Omental fat pad (tissue), 4 donors: ENCODE data around the gene RPL15. TPM values are rescaled to one million over a fixed set of nuclear protein-coding genes. Genes with fewer than 3 reads are reported as not detected.
"Not testable (repeated sequence)": the region's sequence is repeated elsewhere in the genome, so short reads cannot be mapped to it uniquely, and the experiment has no call there.

Experiments used
- ATAC-seq: fragments of 150-250 bp; one replicate; pipeline ENCODE4 v1.9.1; 2016; ENCODE audit warnings: mild to moderate bottlenecking, moderate library complexity; ENCODE audit not compliant: low FRiP score
- DNase-seq: peaks from one replicate; pipeline ENCODE4 v3.0.0-alpha.2; 2019; ENCODE audit warnings: low spot score
- total RNA-seq, 4 donors: library from RNA; depleted of rRNA; stranded (reverse); fragments of >200 nt; gene quantifications; one replicate each; pipeline ENCODE4 v1.1.0, GENCODE V29; 2016
- TF ChIP-seq, protein P1 (sequence below), 3 donors: fragments of 450-650 bp; IDR thresholded peaks; one replicate each; pipeline ENCODE4 v1.5.1; 2016 to 2017; ENCODE audit warnings: antibody characterized with exemption in 3 of 3, mild to moderate bottlenecking in 3 of 3, moderate library complexity in 2 of 3

RPL15 gene
- total RNA-seq, 4 donors from 2014 or later: 1,996 to 2,993 (median 2,303) TPM

DNA sequence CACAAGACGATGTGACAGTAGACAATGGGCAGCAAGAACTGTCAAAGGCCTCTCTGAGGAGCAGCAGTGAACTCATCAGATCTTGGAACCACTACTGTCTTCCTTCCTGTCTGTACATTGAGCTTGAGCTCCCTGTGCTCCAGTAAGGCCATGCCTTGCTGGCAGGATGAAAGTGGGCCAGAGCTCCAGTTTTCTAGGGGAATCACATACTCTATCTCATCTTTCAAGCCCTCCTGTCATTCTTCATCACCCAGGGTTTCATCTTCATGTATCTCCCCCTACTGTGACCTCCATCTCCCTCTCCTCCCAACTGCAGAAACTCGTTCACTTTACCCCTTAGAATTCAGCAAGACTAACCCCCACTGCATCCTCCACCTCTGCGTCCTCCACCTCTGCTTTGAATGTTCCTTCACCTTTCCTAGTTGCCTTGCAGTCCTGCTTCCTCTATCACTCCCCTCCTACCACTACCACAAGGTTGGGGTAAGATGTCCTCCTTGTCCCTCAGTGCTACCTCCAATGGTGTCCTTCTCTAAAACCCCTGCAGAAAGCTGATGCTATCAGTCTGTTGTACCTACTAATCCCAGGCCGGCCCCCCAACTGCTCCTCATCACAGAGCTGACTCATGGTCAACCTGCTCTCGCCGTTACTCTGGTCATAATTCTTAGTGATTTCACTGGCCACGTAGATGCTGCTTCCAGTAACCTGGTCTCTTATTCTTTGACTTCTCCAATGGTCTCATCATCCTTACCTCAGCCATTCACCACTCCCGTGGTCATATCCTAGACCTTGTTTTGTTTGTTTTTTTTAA lies 22.5 kb upstream of the RPL15 start:
- ATAC-seq (no peak), DNase-seq (no peak)
- TF ChIP-seq, protein P1, sequence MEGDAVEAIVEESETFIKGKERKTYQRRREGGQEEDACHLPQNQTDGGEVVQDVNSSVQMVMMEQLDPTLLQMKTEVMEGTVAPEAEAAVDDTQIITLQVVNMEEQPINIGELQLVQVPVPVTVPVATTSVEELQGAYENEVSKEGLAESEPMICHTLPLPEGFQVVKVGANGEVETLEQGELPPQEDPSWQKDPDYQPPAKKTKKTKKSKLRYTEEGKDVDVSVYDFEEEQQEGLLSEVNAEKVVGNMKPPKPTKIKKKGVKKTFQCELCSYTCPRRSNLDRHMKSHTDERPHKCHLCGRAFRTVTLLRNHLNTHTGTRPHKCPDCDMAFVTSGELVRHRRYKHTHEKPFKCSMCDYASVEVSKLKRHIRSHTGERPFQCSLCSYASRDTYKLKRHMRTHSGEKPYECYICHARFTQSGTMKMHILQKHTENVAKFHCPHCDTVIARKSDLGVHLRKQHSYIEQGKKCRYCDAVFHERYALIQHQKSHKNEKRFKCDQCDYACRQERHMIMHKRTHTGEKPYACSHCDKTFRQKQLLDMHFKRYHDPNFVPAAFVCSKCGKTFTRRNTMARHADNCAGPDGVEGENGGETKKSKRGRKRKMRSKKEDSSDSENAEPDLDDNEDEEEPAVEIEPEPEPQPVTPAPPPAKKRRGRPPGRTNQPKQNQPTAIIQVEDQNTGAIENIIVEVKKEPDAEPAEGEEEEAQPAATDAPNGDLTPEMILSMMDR (IDR thresholded peaks at IDR 0.05): no peak

DNA sequence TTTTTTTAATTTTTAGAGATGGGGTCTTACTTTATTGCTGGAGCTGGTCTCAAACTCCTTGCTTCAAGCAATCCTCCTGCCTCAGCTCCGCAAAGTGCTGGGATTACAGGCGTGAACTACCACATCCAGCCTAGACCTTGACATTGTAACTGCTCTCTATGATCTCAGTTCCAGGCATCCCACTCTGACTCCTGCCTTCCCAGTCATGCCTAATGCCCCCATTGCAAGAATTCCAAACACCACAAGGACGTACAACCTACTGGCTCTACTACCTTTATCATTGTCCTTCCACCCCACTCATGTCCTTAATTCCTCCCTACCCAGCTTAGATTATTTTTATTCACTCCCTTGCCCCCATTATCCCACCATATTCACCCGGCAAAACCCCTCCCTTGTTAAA lies 21.8 kb upstream of the RPL15 start:
- TF ChIP-seq, protein P1 (IDR thresholded peaks at IDR 0.05): no peak
- ATAC-seq: no peak
- no peak for DNase-seq

DNA sequence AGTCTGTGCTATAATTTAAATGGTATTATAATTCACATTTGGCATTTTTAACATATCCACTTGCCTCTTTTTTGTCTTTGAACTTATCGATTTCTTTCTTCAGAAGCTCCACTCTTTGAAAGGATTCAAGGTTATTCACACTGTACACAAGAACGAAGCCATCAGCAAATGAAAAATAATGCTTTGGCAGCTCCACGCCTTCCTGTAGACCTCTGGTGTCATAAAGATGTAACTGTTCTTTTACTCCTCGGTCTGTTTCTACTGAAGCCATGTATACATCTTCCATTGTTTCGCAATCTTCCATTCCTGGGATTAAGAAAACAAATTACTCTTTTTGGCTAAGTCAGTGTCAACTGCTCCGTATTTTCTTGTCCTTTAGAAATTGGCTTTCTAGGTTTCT lies 16.2 kb upstream of the RPL15 start:
- DNase-seq (no peak), ATAC-seq (no peak)
- TF ChIP-seq, protein P1 (IDR thresholded peaks at IDR 0.05): no peak

DNA sequence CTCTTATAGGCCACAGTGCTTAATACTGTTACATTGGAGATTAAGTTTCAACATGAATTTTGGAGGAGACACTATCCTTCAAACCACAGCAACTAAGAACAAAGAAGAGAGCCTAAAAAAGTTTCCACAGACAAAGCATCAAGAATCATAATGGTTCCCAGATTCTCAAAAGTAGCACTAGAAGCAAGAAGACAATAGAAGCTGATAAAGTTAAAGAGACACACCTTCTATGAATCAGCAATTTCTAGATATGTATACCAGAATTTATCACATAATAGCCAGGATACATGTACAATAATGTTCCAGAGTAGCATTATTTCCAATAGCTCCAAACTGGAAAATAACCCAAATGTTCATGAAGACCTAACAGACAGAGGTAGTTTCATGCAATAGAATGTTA lies 12.4 kb upstream of the RPL15 start:
- TF ChIP-seq, protein P1 (IDR thresholded peaks at IDR 0.05): no peak
- ATAC-seq: no peak

DNA sequence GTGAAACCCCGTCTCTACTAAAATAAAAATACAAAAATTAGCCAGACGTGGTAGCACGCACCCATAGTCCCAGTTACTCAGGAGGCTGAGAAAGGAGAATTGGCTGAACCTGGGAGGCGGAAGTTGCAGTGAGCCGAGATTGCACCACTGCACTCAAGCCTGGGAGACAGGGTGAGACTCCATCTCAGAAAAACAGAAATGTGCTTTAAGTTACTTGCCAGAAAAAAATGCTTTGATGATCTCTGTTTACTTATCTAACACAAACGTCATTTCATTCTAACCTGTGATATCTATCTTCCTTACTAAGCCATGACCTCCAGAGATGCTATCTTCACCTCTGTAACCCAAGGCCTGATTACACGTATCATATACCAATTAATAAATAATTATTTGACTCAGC lies 7.6 kb upstream of the RPL15 start:
- no peak for ATAC-seq
- DNase-seq: no peak
- TF ChIP-seq, protein P1 (IDR thresholded peaks at IDR 0.05): no peak

More for the DNA sequence above, 12.4 kb upstream of the RPL15 start:
- no peak for DNase-seq

DNA sequence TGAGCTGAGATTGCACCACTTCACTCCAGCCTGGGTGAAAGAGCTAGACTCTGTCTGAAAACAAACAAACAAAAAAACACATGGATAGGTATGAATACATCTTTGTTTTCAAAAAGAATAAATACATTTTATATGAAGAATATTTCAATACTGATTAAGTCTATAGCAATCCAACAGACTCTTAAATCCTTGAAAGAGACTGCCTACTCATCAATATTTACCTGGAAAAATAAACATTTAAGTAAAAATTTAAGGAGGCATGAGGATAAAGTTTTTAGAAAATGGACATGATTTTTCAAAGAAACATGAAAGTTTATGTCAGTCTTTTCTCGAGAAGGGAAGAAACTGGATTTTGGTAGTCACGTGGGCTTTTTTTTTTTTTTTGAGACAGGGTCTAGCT lies 5.5 kb upstream of the RPL15 start:
- no peak for ATAC-seq
- DNase-seq: no peak
- TF ChIP-seq, protein P1 (IDR thresholded peaks at IDR 0.05): no peak

DNA sequence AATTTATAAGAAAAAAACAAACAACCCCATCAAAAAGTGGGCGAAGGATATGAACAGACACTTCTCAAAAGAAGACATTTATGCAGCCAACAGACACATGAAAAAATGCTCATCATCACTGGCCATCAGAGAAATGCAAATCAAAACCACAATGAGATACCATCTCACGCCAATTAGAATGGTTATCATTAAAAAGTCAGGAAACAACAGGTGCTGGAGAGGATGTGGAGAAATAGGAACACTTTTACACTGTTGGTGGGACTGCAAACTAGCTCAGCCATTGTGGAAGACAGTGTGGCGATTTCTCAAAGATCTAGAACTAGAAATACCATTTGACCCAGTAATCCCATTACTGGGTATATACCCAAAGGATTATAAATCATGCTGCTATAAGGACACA lies 4.6 kb upstream of the RPL15 start:
- not testable (repeated sequence) for ATAC-seq, DNase-seq
